SK-N-SH (cell line): ENCODE measurements around the gene NFILZ. TPM values are rescaled to one million over a fixed set of nuclear protein-coding genes. Genes with fewer than 3 reads are reported as not detected.

Experiments
- CTCF ChIA-PET: fragments of 300-600, 350-600 bp; formaldehyde crosslinking; extraction: SDS; loops from one replicate; lab custom pipeline; 2021; lab: Yijun Ruan, JAX
- POLR2A ChIA-PET: fragments of 350-600 bp; sonication (Branson Sonifier 250); formaldehyde crosslinking; extraction: SDS; loops from one replicate; lab custom pipeline; 2020; ENCODE audit warnings: antibody characterized with exemption, inconsistent platforms; lab: Yijun Ruan, JAX
- DNase-seq: peaks from one replicate; pipeline ENCODE4 v3.0.0; 2012
- H2AFZ ChIP-seq: fragments of 200-600 bp; sonication (generic); 2 replicates; pipeline ENCODE4 v1.8.1; 2016; ENCODE audit warnings: antibody characterized with exemption, mild to moderate bottlenecking, low read depth
- H3F3A ChIP-seq: fragments of 200-600 bp; sonication (generic); replicated peaks from 2 replicates; pipeline ENCODE3; 2016; ENCODE audit warnings: antibody characterized with exemption, mild to moderate bottlenecking; ENCODE audit not compliant: insufficient read depth
- H3K27ac ChIP-seq, 2 experiments: fragments of 200-500 bp in 1 of 2; fragments of 200-600 bp in 1 of 2; sonication (Bioruptor generic) in 1 of 2; sonication (generic), shearing (Covaris generic) in 1 of 2; 2 replicates each; pipeline versions ENCODE4 v1.5.1 to v1.6.1; 2014 to 2016; ENCODE audit warnings: low read depth in 2 of 2, inconsistent platforms in 1 of 2, low read length in 1 of 2, mild to moderate bottlenecking in 1 of 2, mixed read lengths in 1 of 2
- H3K27me3 ChIP-seq: fragments of 200-600 bp; sonication (generic), shearing (Covaris generic); 2 replicates; pipeline ENCODE4 v1.6.1; 2016; ENCODE audit warnings: mixed run types; ENCODE audit not compliant: insufficient read depth
- H3K36me3 ChIP-seq, 2 experiments: fragments of 200-500 bp in 1 of 2; fragments of 200-600 bp in 1 of 2; sonication (Bioruptor generic) in 1 of 2; sonication (generic) in 1 of 2; replicated peaks in 1 of 2; 2 replicates each; pipeline versions ENCODE3 to v1.5.1; 2014 to 2016; ENCODE audit warnings: low read length in 1 of 2, mild to moderate bottlenecking in 1 of 2; ENCODE audit not compliant: insufficient read depth in 2 of 2, control insufficient read depth in 1 of 2
- H3K4me1 ChIP-seq, 2 experiments: fragments of 200-500 bp in 1 of 2; fragments of 200-600 bp in 1 of 2; sonication (Bioruptor generic) in 1 of 2; sonication (generic), shearing (Covaris generic) in 1 of 2; 2 replicates each; pipeline versions ENCODE4 v1.5.1 to v1.6.1; 2014 to 2016; ENCODE audit warnings: low read depth in 1 of 2, low read length in 1 of 2, mixed run types in 1 of 2; ENCODE audit not compliant: insufficient read depth in 2 of 2, control insufficient read depth in 1 of 2
- H3K4me2 ChIP-seq: fragments of 200-600 bp; sonication (generic), shearing (Covaris generic); 2 replicates; pipeline ENCODE4 v1.6.1; 2017; ENCODE audit warnings: mixed run types
- H3K4me3 ChIP-seq, 2 experiments: fragments of 200-500 bp in 1 of 2; fragments of 200-600 bp in 1 of 2; sonication (Bioruptor generic) in 1 of 2; sonication (generic), shearing (Covaris generic) in 1 of 2; 2 replicates each; pipeline versions ENCODE4 v1.5.1 to v1.8.1; 2014 to 2016; ENCODE audit warnings: low read depth in 2 of 2, inconsistent platforms in 1 of 2, low read length in 1 of 2, mild to moderate bottlenecking in 1 of 2, mixed read lengths in 1 of 2, moderate library complexity in 1 of 2
- H3K79me2 ChIP-seq: fragments of 200-600 bp; sonication (generic); 2 replicates; pipeline ENCODE4 v1.8.1; 2017; ENCODE audit warnings: mild to moderate bottlenecking; ENCODE audit not compliant: insufficient read depth
- H3K9ac ChIP-seq: fragments of 200-600 bp; sonication (generic); 2 replicates; pipeline ENCODE4 v1.6.1; 2017; ENCODE audit warnings: mixed run types
- H3K9me2 ChIP-seq: fragments of 200-600 bp; sonication (generic); 2 replicates; pipeline ENCODE4 v1.6.1; 2017; ENCODE audit warnings: mixed run types
- H3K9me3 ChIP-seq: fragments of 200-600 bp; sonication (generic); 2 replicates; pipeline ENCODE4 v1.6.1; 2017; ENCODE audit warnings: mixed run types, mild to moderate bottlenecking, moderate library complexity
- H4K20me1 ChIP-seq: fragments of 200-600 bp; sonication (generic); 2 replicates; pipeline ENCODE4 v1.6.1; 2017; ENCODE audit warnings: mild to moderate bottlenecking, mixed run types; ENCODE audit not compliant: insufficient read depth
- ELF1 ChIP-seq: IDR thresholded peaks from 2 replicates; pipeline ENCODE4 v1.4.0; 2012
- EP300 ChIP-seq, 2 experiments: IDR thresholded peaks; 2 replicates each; pipeline versions ENCODE4 v1.4.0 to v1.6.1; 2012; ENCODE audit warnings: borderline replicate concordance in 1 of 2, low read depth in 1 of 2, low read length in 1 of 2
- EZH2phosphoT487 ChIP-seq: fragments of 200-600 bp; sonication (generic); IDR thresholded peaks from 2 replicates; pipeline ENCODE4 v1.6.1; 2017; ENCODE audit warnings: low read depth, mixed run types, mild to moderate bottlenecking, antibody characterized with exemption, moderate library complexity, borderline replicate concordance
- FOXJ3 ChIP-seq: sonication (generic); formaldehyde crosslinking; IDR thresholded peaks from 2 replicates; pipeline ENCODE4 v1.5.1; 2020; ENCODE audit warnings: mild to moderate bottlenecking, missing genetic modification reagents
- FOXM1 ChIP-seq: IDR thresholded peaks from 2 replicates; pipeline ENCODE4 v1.4.0; 2012; ENCODE audit warnings: low read depth, mild to moderate bottlenecking
- GABPA ChIP-seq: IDR thresholded peaks from 2 replicates; pipeline ENCODE4 v1.4.0; 2012; ENCODE audit warnings: low read depth, mild to moderate bottlenecking
- GATA2 ChIP-seq: sonication (generic); formaldehyde crosslinking; IDR thresholded peaks from 2 replicates; pipeline ENCODE4 v1.5.0; 2020; ENCODE audit warnings: mild to moderate bottlenecking, missing genetic modification reagents
- MEF2A ChIP-seq: IDR thresholded peaks from 2 replicates; pipeline ENCODE4 v1.4.0; 2012; ENCODE audit warnings: low read depth, borderline replicate concordance
- POLR2AphosphoS5 ChIP-seq: IDR thresholded peaks from 2 replicates; pipeline ENCODE4 v1.6.1; 2012; ENCODE audit warnings: low read depth, low read length
- RAD21 ChIP-seq: IDR thresholded peaks from 2 replicates; pipeline ENCODE4 v1.6.1; 2012; ENCODE audit warnings: mild to moderate bottlenecking, low read length
- RFX5 ChIP-seq: IDR thresholded peaks from 2 replicates; pipeline ENCODE4 v1.6.1; 2012; ENCODE audit warnings: mild to moderate bottlenecking, improper control_type of control experiment, low read length
- RXRA ChIP-seq: IDR thresholded peaks from 2 replicates; pipeline ENCODE4 v1.4.0; 2012; ENCODE audit warnings: low read depth, mild to moderate bottlenecking, borderline replicate concordance
- SIN3A ChIP-seq: IDR thresholded peaks from 2 replicates; pipeline ENCODE4 v1.6.1; 2012; ENCODE audit warnings: low read depth, mild to moderate bottlenecking, low read length, moderate library complexity, borderline replicate concordance
- YY1 ChIP-seq: IDR thresholded peaks from 2 replicates; pipeline ENCODE4 v1.4.0; 2012; ENCODE audit warnings: low read depth, mild to moderate bottlenecking
- WGBS: methylation state at CpG from one replicate; pipeline ENCODE4 v1.1.6; 2017; ENCODE audit warnings: low lambda C conversion rate; 5-methylcytosine and 5-hydroxymethylcytosine counted together
- polyA plus RNA-seq, 3 experiments: library from polyadenylated mRNA; depleted of rRNA; stranded (reverse); fragments of >200 nt; gene quantifications; 2 replicates each; pipeline ENCODE4 v1.2.3, GENCODE V29; 2012
- TF ChIP-seq, protein P1 (sequence below): fragments of 150-350 bp; IDR thresholded peaks from 2 replicates; pipeline ENCODE4 v1.6.1; 2016; ENCODE audit warnings: mild to moderate bottlenecking, low read depth, low read length
- TF ChIP-seq, protein P2 (sequence below): IDR thresholded peaks from 2 replicates; pipeline ENCODE4 v1.6.1; 2012; ENCODE audit warnings: mild to moderate bottlenecking, low read depth, low read length, moderate library complexity
- TF ChIP-seq, protein P3 (sequence below): IDR thresholded peaks from 2 replicates; pipeline ENCODE4; 2012
- TF ChIP-seq, protein P4 (sequence below): fragments of 200-600 bp; sonication (generic); IDR thresholded peaks from 2 replicates; pipeline ENCODE4 v1.6.1; 2017; ENCODE audit warnings: antibody characterized with exemption, mild to moderate bottlenecking, moderate library complexity
- TF ChIP-seq, protein P5 (sequence below): fragments of 150-350 bp; IDR thresholded peaks from 2 replicates; pipeline ENCODE4 v1.6.1; 2017; ENCODE audit warnings: antibody characterized with exemption, low read length, low read depth, borderline replicate concordance

NFILZ gene
- polyA plus RNA-seq, 1 of the 3 experiments (the other 2 are of a cell fraction): not detected

DNA sequence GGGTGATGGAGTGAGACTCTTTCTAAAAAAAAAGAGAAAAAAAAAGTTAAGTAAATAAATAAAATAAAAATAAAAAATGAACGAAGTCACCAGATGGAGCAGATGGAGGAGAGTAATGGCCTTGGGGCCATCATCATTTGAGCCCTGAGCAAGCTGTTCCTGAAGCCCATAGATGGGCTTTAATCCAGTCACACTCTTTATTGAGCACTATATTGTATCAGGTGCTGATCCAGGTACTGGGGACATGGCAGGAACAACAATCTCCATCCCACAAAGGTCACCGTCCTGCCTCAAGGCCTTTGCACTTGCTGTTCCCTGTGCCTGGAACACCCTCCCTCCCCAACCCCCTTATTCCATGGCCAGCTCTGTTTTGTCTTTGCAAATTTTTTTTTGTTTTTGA lies 16.0 kb upstream of the NFILZ start:
- Histone ChIP-seq H3K4me1 (no peaks in the 10 kb centered on the region; a peak in 2 of 4 replicates), H3K9me3 (no peaks in the 10 kb centered on the region)
- TF ChIP-seq, protein P1, sequence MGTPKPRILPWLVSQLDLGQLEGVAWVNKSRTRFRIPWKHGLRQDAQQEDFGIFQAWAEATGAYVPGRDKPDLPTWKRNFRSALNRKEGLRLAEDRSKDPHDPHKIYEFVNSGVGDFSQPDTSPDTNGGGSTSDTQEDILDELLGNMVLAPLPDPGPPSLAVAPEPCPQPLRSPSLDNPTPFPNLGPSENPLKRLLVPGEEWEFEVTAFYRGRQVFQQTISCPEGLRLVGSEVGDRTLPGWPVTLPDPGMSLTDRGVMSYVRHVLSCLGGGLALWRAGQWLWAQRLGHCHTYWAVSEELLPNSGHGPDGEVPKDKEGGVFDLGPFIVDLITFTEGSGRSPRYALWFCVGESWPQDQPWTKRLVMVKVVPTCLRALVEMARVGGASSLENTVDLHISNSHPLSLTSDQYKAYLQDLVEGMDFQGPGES: no peak
- TF ChIP-seq FOXM1: no peak
- TF ChIP-seq, all 33 proteins: peak for 0
- no peaks in the 10 kb centered on the region for H3K79me2 ChIP-seq
- H3K27me3 ChIP-seq: peaks cover 33% of the 10 kb centered on the region; the same call in 1 of the 2 replicates
- H3F3A ChIP-seq: peaks cover 2% of the 10 kb centered on the region
- no peak overlapping the region for H3K9ac ChIP-seq
- no peak overlapping the region for H3K4me2 ChIP-seq
- no peak for DNase-seq
- 9% methylated on average over 2 of the region's 2 CpGs for WGBS
- H2AFZ ChIP-seq: no peak overlapping the region
- CTCF ChIA-PET: interaction anchor here (3.2 to 13.7 kb wide), 2 partner anchors 20 to 35 kb away, joined by 22 to 112 read pairs; partner anchors contain the start of gene MYO1F
- POLR2A ChIA-PET: interaction anchor here (0.6 kb wide), 1 partner anchor 717 kb away, joined by 3 read pairs; no protein-coding TSS in a partner anchor
- no peaks in the 10 kb centered on the region for H3K9me2 ChIP-seq
- no peaks in the 10 kb centered on the region for H3K36me3 ChIP-seq
- H3K27ac ChIP-seq: no peak overlapping the region
- no peaks in the 10 kb centered on the region for H4K20me1 ChIP-seq
- no peak overlapping the region for H3K4me3 ChIP-seq

DNA sequence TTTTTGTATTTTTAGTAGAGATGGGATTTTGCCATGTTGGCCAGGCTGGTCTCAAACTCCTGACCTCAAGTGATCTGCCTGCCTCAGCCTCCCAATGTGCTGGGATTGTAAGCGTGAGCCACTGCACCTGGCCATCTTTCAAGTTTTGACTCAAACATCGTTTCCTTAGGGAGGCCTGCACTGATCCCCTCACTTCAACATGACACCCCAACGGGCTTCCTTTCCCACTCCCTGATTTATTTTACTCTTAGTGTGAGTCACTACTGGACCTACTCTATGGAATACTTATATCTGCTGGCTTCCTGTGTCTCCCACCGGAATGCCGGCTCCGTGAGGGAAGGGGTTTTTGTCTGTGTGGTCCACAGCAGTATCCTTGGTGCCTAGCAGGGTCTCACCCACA lies 15.4 kb upstream of the NFILZ start:
- Histone ChIP-seq H3K79me2 (no peaks in the 10 kb centered on the region), H4K20me1 (no peaks in the 10 kb centered on the region), H3K9me2 (no peaks in the 10 kb centered on the region), H3K9me3 (no peaks in the 10 kb centered on the region), H3K4me1 (no peaks in the 10 kb centered on the region; a peak in 2 of 4 replicates), H3K9ac (no peak overlapping the region), H2AFZ (no peak overlapping the region), H3K36me3 (no peaks in the 10 kb centered on the region), H3K27ac (no peak overlapping the region), H3K27me3 (peaks cover 38% of the 10 kb centered on the region; the same call in 1 of the 2 replicates), H3F3A (peaks cover 3% of the 10 kb centered on the region), H3K4me3 (no peak overlapping the region), H3K4me2 (no peak overlapping the region)
- no peak for DNase-seq
- ChIA-PET POLR2A (no interaction called here), CTCF (interaction anchor here (0.9 to 13.7 kb wide), 5 partner anchors 11 to 39 kb away, joined by 4 to 112 read pairs (median 17); partner anchors contain the start of gene MYO1F)
- WGBS: 8% methylated on average over 6 of the region's 6 CpGs
- TF ChIP-seq GABPA: no peak
- no peak for TF ChIP-seq YY1
- TF ChIP-seq MEF2A: no peak
- TF ChIP-seq EZH2phosphoT487: no peak
- TF ChIP-seq RXRA: no peak
- no peak for TF ChIP-seq SIN3A
- no peak for TF ChIP-seq RAD21
- TF ChIP-seq, protein P2, sequence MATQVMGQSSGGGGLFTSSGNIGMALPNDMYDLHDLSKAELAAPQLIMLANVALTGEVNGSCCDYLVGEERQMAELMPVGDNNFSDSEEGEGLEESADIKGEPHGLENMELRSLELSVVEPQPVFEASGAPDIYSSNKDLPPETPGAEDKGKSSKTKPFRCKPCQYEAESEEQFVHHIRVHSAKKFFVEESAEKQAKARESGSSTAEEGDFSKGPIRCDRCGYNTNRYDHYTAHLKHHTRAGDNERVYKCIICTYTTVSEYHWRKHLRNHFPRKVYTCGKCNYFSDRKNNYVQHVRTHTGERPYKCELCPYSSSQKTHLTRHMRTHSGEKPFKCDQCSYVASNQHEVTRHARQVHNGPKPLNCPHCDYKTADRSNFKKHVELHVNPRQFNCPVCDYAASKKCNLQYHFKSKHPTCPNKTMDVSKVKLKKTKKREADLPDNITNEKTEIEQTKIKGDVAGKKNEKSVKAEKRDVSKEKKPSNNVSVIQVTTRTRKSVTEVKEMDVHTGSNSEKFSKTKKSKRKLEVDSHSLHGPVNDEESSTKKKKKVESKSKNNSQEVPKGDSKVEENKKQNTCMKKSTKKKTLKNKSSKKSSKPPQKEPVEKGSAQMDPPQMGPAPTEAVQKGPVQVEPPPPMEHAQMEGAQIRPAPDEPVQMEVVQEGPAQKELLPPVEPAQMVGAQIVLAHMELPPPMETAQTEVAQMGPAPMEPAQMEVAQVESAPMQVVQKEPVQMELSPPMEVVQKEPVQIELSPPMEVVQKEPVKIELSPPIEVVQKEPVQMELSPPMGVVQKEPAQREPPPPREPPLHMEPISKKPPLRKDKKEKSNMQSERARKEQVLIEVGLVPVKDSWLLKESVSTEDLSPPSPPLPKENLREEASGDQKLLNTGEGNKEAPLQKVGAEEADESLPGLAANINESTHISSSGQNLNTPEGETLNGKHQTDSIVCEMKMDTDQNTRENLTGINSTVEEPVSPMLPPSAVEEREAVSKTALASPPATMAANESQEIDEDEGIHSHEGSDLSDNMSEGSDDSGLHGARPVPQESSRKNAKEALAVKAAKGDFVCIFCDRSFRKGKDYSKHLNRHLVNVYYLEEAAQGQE: no peak
- TF ChIP-seq, protein P3, sequence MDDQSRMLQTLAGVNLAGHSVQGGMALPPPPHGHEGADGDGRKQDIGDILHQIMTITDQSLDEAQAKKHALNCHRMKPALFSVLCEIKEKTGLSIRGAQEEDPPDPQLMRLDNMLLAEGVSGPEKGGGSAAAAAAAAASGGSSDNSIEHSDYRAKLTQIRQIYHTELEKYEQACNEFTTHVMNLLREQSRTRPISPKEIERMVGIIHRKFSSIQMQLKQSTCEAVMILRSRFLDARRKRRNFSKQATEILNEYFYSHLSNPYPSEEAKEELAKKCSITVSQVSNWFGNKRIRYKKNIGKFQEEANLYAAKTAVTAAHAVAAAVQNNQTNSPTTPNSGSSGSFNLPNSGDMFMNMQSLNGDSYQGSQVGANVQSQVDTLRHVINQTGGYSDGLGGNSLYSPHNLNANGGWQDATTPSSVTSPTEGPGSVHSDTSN: no peak
- no peak for TF ChIP-seq POLR2AphosphoS5
- no peak for TF ChIP-seq FOXJ3
- TF ChIP-seq EP300 (IDR thresholded peaks at IDR 0.05; ENCODE audit: borderline replicate concordance in 1 of 2, low read depth in 1 of 2, low read length in 1 of 2): no peak
- no peak for TF ChIP-seq ELF1
- TF ChIP-seq, protein P4, sequence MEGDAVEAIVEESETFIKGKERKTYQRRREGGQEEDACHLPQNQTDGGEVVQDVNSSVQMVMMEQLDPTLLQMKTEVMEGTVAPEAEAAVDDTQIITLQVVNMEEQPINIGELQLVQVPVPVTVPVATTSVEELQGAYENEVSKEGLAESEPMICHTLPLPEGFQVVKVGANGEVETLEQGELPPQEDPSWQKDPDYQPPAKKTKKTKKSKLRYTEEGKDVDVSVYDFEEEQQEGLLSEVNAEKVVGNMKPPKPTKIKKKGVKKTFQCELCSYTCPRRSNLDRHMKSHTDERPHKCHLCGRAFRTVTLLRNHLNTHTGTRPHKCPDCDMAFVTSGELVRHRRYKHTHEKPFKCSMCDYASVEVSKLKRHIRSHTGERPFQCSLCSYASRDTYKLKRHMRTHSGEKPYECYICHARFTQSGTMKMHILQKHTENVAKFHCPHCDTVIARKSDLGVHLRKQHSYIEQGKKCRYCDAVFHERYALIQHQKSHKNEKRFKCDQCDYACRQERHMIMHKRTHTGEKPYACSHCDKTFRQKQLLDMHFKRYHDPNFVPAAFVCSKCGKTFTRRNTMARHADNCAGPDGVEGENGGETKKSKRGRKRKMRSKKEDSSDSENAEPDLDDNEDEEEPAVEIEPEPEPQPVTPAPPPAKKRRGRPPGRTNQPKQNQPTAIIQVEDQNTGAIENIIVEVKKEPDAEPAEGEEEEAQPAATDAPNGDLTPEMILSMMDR: no peak
- TF ChIP-seq RFX5: no peak
- TF ChIP-seq, protein P5, sequence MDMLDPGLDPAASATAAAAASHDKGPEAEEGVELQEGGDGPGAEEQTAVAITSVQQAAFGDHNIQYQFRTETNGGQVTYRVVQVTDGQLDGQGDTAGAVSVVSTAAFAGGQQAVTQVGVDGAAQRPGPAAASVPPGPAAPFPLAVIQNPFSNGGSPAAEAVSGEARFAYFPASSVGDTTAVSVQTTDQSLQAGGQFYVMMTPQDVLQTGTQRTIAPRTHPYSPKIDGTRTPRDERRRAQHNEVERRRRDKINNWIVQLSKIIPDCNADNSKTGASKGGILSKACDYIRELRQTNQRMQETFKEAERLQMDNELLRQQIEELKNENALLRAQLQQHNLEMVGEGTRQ: no peak
- TF ChIP-seq GATA2 (CRISPR knock-in tag): no peak
- TF ChIP-seq FOXM1: no peak
